ENCODE data around the gene VWA1.

- TF ChIP-seq CTCF (conservative IDR thresholded peaks at IDR 0.05) = no peak
- TF ChIP-seq EZH2 (IDR thresholded peaks at IDR 0.05; ENCODE audit: low read depth) = no peak
Observed at GRCh38 chr1:1398677-1399186, 36.8 kb upstream of the VWA1 start.
